GM18951 (cell line): ENCODE measurements around the gene DPF3.

ENCODE experiments used
- POLR2A ChIP-seq: IDR thresholded peaks from 4 replicates; pipeline ENCODE4 v1.6.1; 2011; ENCODE audit warnings: mild to moderate bottlenecking; ENCODE audit not compliant: insufficient read length, insufficient read depth; ENCODE audit errors: extremely low read depth
- in situ Hi-C: fragments of 300-500 bp; cut with MboI; formaldehyde crosslinking; loops from one replicate; pipeline ENCODE4 v1.12.0; 2022; ENCODE audit warnings: low sequenced_read_pairs, mixed read lengths, inconsistent platforms; ENCODE audit not compliant: unreplicated experiment

Gene DPF3

GRCh38 chr14:72711936-72712335 lies 182.0 kb downstream of the DPF3 start:
- no peak for TF ChIP-seq POLR2A
- in situ Hi-C loops = no loop called here

GRCh38 chr14:72709916-72710611 lies 183.8 kb downstream of the DPF3 start:
- in situ Hi-C loops = no loop called here
- TF ChIP-seq POLR2A = no peak

GRCh38 chr14:72708708-72709475 lies 185.0 kb downstream of the DPF3 start:
- in situ Hi-C loops = no loop called here
- TF ChIP-seq POLR2A = no peak

DNA sequence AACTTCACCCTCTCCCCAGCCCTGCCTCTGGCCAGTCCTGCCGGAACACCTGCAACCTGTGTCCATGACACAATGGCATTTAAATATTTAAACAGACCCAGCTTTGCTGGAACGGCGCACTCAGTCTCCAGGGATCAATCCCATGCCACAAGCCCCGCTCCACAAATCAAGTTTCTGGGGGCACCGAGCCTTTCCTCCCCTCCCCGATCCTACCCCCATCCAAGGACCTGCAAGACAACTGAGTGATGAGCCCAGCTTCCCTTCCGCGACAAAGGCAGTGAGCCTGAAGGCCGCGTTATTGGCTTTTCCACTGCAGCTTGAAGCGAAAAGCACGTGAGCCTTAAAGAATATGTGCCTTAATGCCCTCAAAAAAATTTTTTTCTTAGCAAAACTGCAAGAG lies 185.7 kb downstream of the DPF3 start:
- TF ChIP-seq POLR2A = no peak
- in situ Hi-C loops = no loop called here

- in situ Hi-C loops = no loop called here
- TF ChIP-seq POLR2A = no peak
Observed at GRCh38 chr14:72706485-72706884, 187.4 kb downstream of the DPF3 start.

DNA sequence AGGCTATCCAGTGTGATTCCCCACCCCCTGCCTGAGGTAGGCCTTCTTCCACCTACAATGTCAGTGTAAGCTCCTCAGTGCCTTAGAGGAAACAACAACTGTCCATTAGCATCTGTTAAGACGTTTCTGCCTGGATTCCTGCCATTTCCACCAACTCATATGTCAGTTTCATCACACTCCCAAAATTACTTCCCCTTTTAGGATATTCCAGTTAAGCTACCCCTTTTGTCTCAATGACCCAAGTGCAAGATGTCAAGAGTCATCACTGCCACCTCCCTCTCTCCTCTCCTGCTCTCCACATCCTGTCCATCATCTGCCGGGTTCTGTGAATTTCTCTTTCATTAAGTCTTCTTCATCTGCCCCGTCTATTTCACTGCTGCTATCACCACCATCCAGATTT lies 189.4 kb downstream of the DPF3 start:
- in situ Hi-C loops = no loop called here
- no peak for TF ChIP-seq POLR2A

DNA sequence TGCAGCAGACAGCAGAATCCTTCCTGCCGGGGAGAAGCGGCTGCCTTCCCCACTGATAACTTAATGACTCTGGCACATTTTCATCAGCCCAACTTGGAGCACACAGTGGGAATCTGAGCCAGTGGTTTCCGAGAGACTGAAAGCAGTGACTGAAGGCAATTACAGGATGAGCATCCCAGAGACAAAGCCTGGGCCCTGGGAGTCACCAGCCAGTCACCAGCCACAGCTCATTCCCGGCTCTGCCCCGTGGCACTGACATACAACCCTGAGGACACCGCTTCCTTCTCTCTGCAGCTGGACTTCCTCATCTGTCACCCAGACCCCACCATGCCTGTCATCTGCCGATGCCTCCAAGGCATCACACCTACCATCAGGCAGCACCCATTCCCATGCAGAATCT lies 192.3 kb downstream of the DPF3 start:
- no peak for TF ChIP-seq POLR2A
- in situ Hi-C loops = no loop called here

- in situ Hi-C loops = no loop called here
Observed at GRCh38 chr14:72701237-72701565, 192.7 kb downstream of the DPF3 start.

GRCh38 chr14:72700338-72701236 lies 193.3 kb downstream of the DPF3 start:
- no peak for TF ChIP-seq POLR2A
- in situ Hi-C loops = no loop called here

More at GRCh38 chr14:72701237-72701565, 192.7 kb downstream of the DPF3 start:
- no peak for TF ChIP-seq POLR2A

- no peak for TF ChIP-seq POLR2A
- in situ Hi-C loops = no loop called here
Observed at GRCh38 chr14:72699852-72700257, 194.0 kb downstream of the DPF3 start.

DNA sequence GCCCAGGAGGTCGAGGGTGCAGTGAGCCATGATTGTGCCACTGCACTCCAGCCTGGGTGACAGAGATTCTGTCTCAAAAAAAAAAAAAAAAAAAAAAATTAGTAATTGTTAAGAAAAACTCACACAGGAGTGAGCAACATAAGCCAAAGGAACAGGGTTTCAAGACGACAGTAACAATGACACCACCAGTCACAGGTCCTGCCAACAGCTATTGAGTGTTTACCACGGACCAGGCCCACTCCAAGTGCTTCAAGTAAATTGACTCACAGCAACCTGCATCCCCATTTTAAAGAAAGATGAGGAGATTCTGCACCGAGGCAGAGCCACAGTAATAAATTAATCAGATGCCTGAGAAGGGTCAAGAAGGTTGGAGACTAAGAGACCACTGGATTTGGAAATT lies 194.5 kb downstream of the DPF3 start:
- TF ChIP-seq POLR2A = no peak
- in situ Hi-C loops = no loop called here

DNA sequence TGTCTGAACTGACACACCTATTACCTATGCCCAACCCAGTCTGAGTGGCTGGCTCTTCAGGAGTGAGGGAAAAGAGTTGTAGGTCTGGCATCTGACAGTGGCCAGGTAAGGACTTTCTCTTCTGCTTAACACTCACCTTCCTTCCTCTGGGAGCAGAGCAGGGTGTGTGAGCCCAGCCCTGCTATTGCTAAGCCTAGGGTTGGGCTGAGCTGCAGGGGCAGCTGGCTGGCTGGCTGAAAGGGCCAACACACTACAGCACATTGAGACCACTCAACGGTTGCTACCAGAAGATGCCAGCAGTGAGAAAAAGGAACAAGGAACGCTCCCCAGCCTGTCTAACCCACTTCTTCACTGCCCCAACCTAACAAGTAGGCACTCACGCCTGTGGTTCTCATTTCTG lies 201.2 kb downstream of the DPF3 start:
- no peak for TF ChIP-seq POLR2A
- in situ Hi-C loops = no loop called here

GRCh38 chr14:72690324-72690723 lies 203.6 kb downstream of the DPF3 start:
- no peak for TF ChIP-seq POLR2A
- in situ Hi-C loops = no loop called here
